Endothelial cell of umbilical vein (primary cell): Measurements from ENCODE around the gene RUNX2. TPM values are rescaled to one million over a fixed set of nuclear protein-coding genes. Genes with fewer than 3 reads are reported as not detected.

Experiments used
- BruUV-seq: library from RNA; stranded (reverse); fragments of 400-500 nt; replicated peaks from 2 replicates; lab custom pipeline; 2021; lab: Mats Ljungman, UMichigan
- CTCF ChIA-PET: fragments of 300-600, 350-600 bp; sonication (Branson Sonifier 250); formaldehyde crosslinking; loops from one replicate; lab custom pipeline; 2021; ENCODE audit warnings: antibody characterized with exemption, inconsistent platforms; lab: Charles Lee
- POLR2A ChIA-PET: fragments of 300-600, 350-600 bp; sonication (Branson Sonifier 250); formaldehyde crosslinking; loops from one replicate; lab custom pipeline; 2021; ENCODE audit warnings: antibody characterized with exemption, inconsistent platforms; lab: Charles Lee
- DNase-seq: peaks from one replicate; pipeline ENCODE4 v3.0.0-alpha.2; 2011; ENCODE audit warnings: low read depth, low spot score
- FAIRE-seq: peaks from 2 replicates; lab custom pipeline; 2011; peaks lifted over from hg19 to GRCh38; lab: Jason Lieb, UNC
- H2AFZ ChIP-seq: 2 replicates; pipeline ENCODE4 v1.6.0; 2012; ENCODE audit warnings: low read depth, low read length, control low read depth, inconsistent platforms
- H3K27ac ChIP-seq: 2 replicates; pipeline ENCODE4 v1.5.1; 2011; ENCODE audit warnings: low read depth, mild to moderate bottlenecking, control low read depth, low read length, moderate library complexity; ENCODE audit not compliant: insufficient read depth
- H3K27me3 ChIP-seq, 2 experiments: 2 replicates each; pipeline versions ENCODE4 v1.6.0 to v1.6.1; 2011; ENCODE audit warnings: low read length in 2 of 2, mixed read lengths in 1 of 2; ENCODE audit not compliant: control insufficient read depth in 2 of 2, insufficient read depth in 2 of 2
- H3K36me3 ChIP-seq, 2 experiments: 2 replicates in 1 of 2; 3 replicates in 1 of 2; pipeline ENCODE4 v1.5.1; 2011; ENCODE audit warnings: low read length in 2 of 2, mild to moderate bottlenecking in 1 of 2, moderate library complexity in 1 of 2; ENCODE audit not compliant: control insufficient read depth in 2 of 2, insufficient read depth in 2 of 2; ENCODE audit errors: extremely low read depth in 1 of 2
- H3K4me1 ChIP-seq: 3 replicates; pipeline ENCODE4 v1.5.1; 2011; ENCODE audit warnings: mild to moderate bottlenecking, low read length; ENCODE audit not compliant: control insufficient read depth, insufficient read depth; ENCODE audit errors: extremely low read depth
- H3K4me2 ChIP-seq: 2 replicates; pipeline ENCODE4 v1.6.1; 2011; ENCODE audit warnings: low read length, control low read depth, mixed read lengths; ENCODE audit not compliant: insufficient read depth
- H3K4me3 ChIP-seq, 3 experiments: fragments of 200-600 bp in 1 of 3; sonication (generic), shearing (Covaris generic) in 1 of 3; replicated peaks in 1 of 3; 2 replicates each; pipeline ENCODE4 v1.5.1; 2011 to 2016; ENCODE audit warnings: control low read depth in 3 of 3, low read length in 3 of 3, mild to moderate bottlenecking in 2 of 3, inconsistent platforms in 1 of 3, low read depth in 1 of 3, moderate library complexity in 1 of 3; ENCODE audit not compliant: insufficient read depth in 1 of 3
- H3K79me2 ChIP-seq: 2 replicates; pipeline ENCODE4 v1.6.0; 2012; ENCODE audit warnings: low read length, inconsistent platforms; ENCODE audit not compliant: control insufficient read depth, insufficient read depth
- H3K9ac ChIP-seq: replicated peaks from 2 replicates; pipeline ENCODE3; 2011; ENCODE audit warnings: low read length, control low read depth; ENCODE audit not compliant: insufficient read depth; ENCODE audit errors: extremely low read depth
- H3K9me1 ChIP-seq: replicated peaks from 3 replicates; pipeline ENCODE4 v1.6.0; 2011; ENCODE audit warnings: mild to moderate bottlenecking, low read length; ENCODE audit not compliant: control insufficient read depth, insufficient read depth; ENCODE audit errors: extremely low read depth
- H3K9me3 ChIP-seq: replicated peaks from 2 replicates; pipeline ENCODE4 v1.5.1; 2012; ENCODE audit warnings: low read length, inconsistent platforms; ENCODE audit not compliant: control insufficient read depth, insufficient read depth
- H4K20me1 ChIP-seq: replicated peaks from 2 replicates; pipeline ENCODE3; 2011; ENCODE audit warnings: mild to moderate bottlenecking, low read length; ENCODE audit not compliant: control insufficient read depth, insufficient read depth; ENCODE audit errors: extremely low read depth
- CTCF ChIP-seq, 2 donors: IDR thresholded peaks; 1 replicate in 1 of 2; 2 replicates in 1 of 2; pipeline ENCODE4 v1.5.1; 2011; ENCODE audit warnings: low read length in 2 of 2, mild to moderate bottlenecking in 2 of 2, moderate library complexity in 2 of 2, control low read depth in 1 of 2, inconsistent platforms in 1 of 2, low read depth in 1 of 2; ENCODE audit not compliant: insufficient read depth in 1 of 2; ENCODE audit errors: extremely low read depth in 1 of 2
- EZH2 ChIP-seq: IDR thresholded peaks from 2 replicates; pipeline ENCODE4 v1.6.1; 2012; ENCODE audit warnings: borderline replicate concordance, low read depth, mild to moderate bottlenecking, moderate library complexity, low read length, inconsistent platforms; ENCODE audit not compliant: severe bottlenecking
- FOS ChIP-seq: IDR thresholded peaks from 2 replicates; pipeline ENCODE4 v1.6.1; 2011; ENCODE audit warnings: mild to moderate bottlenecking, low read length, moderate library complexity, borderline replicate concordance; ENCODE audit not compliant: insufficient read depth
- GATA2 ChIP-seq: IDR thresholded peaks from 2 replicates; pipeline ENCODE4 v1.7.0; 2011; ENCODE audit warnings: low read depth, mild to moderate bottlenecking, moderate library complexity, mixed read lengths, low read length; ENCODE audit not compliant: insufficient read length, insufficient read depth
- JUN ChIP-seq: IDR thresholded peaks from 2 replicates; pipeline ENCODE4 v1.6.1; 2011; ENCODE audit warnings: borderline replicate concordance, low read depth; ENCODE audit not compliant: insufficient read length, insufficient read depth
- MAX ChIP-seq: IDR thresholded peaks from 2 replicates; pipeline ENCODE4 v1.6.1; 2011; ENCODE audit not compliant: insufficient read depth, insufficient read length
- MYC ChIP-seq: IDR thresholded peaks from one replicate; pipeline ENCODE4 v1.6.1; 2011; ENCODE audit warnings: mild to moderate bottlenecking, low read depth, low read length
- POLR2A ChIP-seq: IDR thresholded peaks from 2 replicates; pipeline ENCODE4 v1.6.1; 2012; ENCODE audit warnings: low read depth, mild to moderate bottlenecking, control low read depth, low read length
- POLR2AphosphoS5 ChIP-seq: IDR thresholded peaks from 2 replicates; pipeline ENCODE4 v1.6.1; 2012; ENCODE audit warnings: low read depth, mild to moderate bottlenecking, control low read depth, low read length, moderate library complexity; ENCODE audit not compliant: insufficient read depth
- dilution Hi-C: fragments of 300-500 bp; cut with MboI; formaldehyde crosslinking; loops from one replicate; pipeline ENCODE4 v1.15.0; 2019; ENCODE audit warnings: low sequenced_read_pairs; ENCODE audit not compliant: extremely low pct_ligation_motif_present
- intact Hi-C: fragments of 100-400 bp; cut with micrococcal nuclease; formaldehyde crosslinking; loops from one replicate; pipeline ENCODE4 v1.10.0; 2022
- polyA plus RNA-seq, 4 experiments: library from polyadenylated mRNA; depleted of rRNA in 3 of 4; stranded (reverse) in 3 of 4; unstranded in 1 of 4; fragments of >200 nt; gene quantifications; 2 replicates each; pipeline versions ENCODE4 v1.2.1 to v1.2.3, GENCODE V29; 2011 to 2012; ENCODE audit warnings: missing spikeins in 1 of 4
- total RNA-seq: library from RNA; stranded (reverse); gene quantifications from 2 replicates; pipeline ENCODE4 v1.2.3, GENCODE V29; 2021

The RUNX2 gene
- total and polyA plus RNA-seq, 2 donors (not counting 3 experiments of a cell fraction or from before 2014, with no cell fraction given): 0.06 TPM; not detected in 1

- FAIRE-seq (no peak), DNase-seq (no peak)
- no peaks in the 10 kb centered on the region for H3K36me3 ChIP-seq
- no TSS peak for BruUV-seq
- POLR2A ChIA-PET: no interaction called here
- intact Hi-C loops: no loop called here
- peaks cover 0 to 1% of the 10 kb centered on the region in 2 experiments for H3K27me3 ChIP-seq
- H2AFZ ChIP-seq: no peak overlapping the region
- no peaks in the 10 kb centered on the region for H3K4me1 ChIP-seq
- dilution Hi-C loops: no loop called here
- TF ChIP-seq MYC: no peak
- no peak for TF ChIP-seq MAX
- no peak for TF ChIP-seq FOS
- TF ChIP-seq POLR2AphosphoS5: no peak
- no peak for TF ChIP-seq JUN
- no peak for TF ChIP-seq CTCF (IDR thresholded peaks at IDR 0.05; ENCODE audit: extremely low read depth in 1 of 2, insufficient read depth in 1 of 2, low read depth in 1 of 2, low read length in 2 of 2)
- no peak for TF ChIP-seq GATA2
- TF ChIP-seq POLR2A: no peak
- TF ChIP-seq EZH2: no peak
- no peak overlapping the region for H3K4me2 ChIP-seq
- no peaks in the 10 kb centered on the region for H3K79me2 ChIP-seq
- no peaks in the 10 kb centered on the region for H4K20me1 ChIP-seq
- H3K9ac ChIP-seq: no peak overlapping the region
- CTCF ChIA-PET: interaction anchor here (0.8 to 2.4 kb wide), 5 partner anchors 17 to 739 kb away, joined by 3 to 8 read pairs (median 3); partner anchors contain the start of gene SUPT3H
- no peaks in the 10 kb centered on the region for H3K9me3 ChIP-seq
- no peaks in the 10 kb centered on the region for H3K9me1 ChIP-seq
- no peak overlapping the region for H3K4me3 ChIP-seq
- no peak overlapping the region for H3K27ac ChIP-seq
These were observed 66.5 kb downstream of the RUNX2 start for GRCh38 chr6:45394586-45395095.
